NCI-H1436 (cell line): ENCODE results near the gene STT3B.
"Not testable (repeated sequence)": the region's sequence is repeated elsewhere in the genome, so short reads cannot be mapped to it uniquely, and the experiment has no call there.

ENCODE experiments used
- DNase-seq: peaks from one replicate; lab custom pipeline; 2025; lab: John Stamatoyannopoulos, UW

Gene STT3B

DNA sequence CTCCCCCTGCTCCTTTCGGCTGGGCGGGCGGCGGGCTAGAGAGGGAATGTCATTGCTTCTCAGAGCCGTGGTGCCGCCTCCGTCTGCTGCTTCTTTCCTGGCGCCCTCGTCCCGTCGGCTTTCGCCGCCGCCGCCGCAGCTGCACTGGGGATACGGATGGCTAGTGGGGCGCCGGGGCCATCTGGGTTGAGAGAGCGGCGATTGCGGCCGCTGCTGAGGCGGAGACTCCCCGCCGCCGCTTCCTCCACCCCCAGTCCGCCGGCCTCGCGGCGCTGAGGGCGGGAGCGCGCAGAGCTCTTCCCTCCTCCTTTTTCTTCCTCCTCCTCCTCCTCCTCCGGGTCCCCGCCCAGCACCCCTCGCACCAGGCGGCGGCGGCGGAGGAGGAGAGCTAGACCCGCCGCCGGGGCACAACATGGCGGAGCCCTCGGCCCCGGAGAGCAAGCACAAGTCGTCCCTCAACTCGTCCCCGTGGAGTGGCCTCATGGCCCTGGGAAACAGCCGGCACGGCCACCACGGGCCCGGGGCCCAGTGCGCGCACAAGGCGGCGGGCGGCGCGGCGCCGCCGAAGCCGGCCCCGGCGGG is at the start of gene STT3B:
STT3B (plus strand) TSS at position 339 of the 582 bp plus-strand sequence; CDS start at position 413, 74 bp downstream.
- DNase-seq, result peak; percentile 48

DNA sequence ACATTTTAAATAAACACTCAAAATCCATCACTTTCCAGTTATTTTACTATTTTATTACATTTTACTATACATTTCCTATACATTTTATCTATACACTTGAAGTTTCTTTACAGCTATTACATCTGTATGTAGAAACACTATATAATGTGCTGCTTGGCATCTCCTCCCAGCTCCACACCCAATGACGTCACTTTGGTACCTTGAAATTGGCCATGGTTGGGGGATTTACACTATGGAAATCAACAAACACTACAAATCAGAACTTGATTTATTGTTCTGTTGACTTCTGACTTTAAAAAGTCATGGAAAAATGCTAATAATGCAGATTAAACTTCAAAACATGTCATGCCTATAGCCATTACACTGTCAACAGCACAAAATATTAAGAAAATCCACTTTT is 48.9 kb upstream of the STT3B start:
- DNase-seq, result no peak

DNA sequence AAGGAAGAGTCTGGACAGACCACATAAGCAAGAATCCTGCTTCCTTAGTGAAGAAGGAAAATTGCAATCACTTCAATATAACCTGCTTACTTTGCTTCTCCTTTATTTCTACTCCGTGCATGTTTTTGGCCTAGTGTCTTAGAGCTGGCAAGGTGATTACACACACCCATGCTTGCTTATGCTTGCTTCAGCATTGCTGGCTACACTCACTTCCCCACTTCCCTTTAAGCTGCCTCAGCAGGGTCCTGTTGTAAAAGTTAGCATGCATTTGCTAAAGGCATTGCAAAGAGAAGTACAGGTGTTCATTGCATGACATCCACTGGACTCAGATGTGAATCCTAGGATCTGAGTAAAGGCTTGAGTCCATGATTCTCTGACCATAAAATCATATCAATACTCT is 47.5 kb upstream of the STT3B start:
- no peak for DNase-seq

DNA sequence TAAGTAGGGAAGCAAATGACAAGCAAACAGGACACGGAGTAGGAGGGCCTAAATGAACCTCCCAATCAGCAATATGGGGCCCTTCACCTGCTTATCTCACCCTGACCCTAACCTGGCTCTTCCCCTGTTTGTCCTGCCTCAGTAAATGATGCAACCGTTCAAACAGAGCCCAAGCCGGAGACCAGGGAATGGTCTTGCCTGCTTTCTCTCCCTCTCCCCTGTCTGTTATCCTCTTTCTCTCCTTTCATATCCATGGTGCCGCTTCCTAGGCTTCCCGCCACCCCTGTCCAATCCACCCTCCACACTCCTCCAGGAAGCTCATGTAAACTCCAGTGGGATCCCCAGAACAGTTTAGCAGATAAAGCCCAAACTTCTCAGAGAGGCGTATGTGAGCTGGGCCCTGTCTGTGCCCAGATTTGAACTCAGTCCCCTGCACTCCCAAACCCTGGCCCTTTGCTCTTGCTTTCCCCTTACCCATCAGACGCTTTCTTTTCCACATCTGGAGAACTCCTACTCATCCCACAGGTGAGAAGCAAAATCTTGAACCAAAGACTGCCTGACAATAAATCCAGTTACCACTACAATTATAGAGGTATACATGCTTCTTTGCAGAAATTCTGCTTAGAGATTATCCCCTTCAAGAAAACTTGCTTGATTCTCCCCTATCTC is 45.7 kb upstream of the STT3B start:
- DNase-seq, result no peak

DNA sequence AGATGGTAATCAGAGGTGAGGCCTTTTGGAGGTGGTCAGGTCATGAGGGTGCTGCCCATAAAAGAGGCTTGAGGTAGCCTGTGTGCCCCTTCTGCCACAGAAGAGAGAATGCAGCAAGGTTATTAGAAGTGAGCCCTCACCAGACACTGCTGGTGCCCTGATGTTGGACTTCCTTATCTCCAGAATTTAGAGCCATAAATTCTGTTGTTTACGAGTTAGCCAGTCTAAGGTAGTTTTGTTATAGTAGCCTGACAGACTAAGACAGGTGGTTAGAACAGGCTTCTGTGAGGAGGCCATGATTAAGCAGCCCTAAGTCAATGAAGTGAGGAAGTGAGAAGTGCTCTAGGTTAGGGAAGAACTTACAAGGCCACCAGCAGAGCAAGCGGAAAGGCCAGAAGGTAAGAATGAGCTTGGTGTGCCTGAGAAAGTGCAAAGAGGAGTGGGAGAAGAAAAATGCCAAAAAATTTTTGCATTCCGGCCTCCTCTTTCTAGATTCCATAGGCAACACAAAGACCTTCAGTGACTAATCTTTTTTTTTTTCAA is 44.2 kb upstream of the STT3B start:
- no peak for DNase-seq

DNA sequence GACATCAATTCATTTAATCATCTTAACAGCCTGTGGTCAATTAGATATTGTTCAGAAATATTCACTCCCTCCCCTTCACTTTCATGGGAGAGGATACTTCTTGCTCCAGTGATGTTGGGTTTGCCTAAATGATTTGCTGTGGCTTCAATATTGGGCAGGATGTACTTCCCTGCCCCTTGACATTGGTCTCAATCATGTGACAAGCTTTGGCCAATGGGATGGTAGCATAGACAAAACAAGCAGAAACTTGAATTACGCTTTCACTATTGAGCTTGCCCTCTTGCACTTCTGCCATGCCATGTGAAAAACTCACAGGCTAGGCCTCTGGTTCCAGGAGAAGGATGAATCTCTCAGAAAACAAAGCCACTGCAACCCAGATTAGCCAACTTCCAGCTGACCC is 42.2 kb upstream of the STT3B start:
- no peak for DNase-seq

DNA sequence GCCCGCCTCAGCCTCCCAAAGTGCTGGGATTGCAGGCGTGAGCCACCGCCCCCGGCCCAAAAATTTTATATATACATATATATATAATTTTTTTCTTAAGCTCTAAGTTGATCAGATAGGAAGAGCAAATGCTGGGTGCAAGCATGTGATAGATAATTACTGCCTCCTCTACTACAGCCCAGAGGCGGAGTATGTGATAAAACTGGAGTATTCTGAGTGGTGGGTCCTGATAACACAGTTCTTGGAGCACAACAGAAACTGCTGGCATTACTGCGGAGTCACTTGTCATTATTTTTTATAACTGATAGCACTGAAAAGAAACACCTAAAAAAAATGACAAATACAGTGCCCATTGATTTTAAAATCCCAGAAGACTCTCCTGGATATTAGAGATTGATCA is 41.1 kb upstream of the STT3B start:
- DNase-seq, result no peak

DNA sequence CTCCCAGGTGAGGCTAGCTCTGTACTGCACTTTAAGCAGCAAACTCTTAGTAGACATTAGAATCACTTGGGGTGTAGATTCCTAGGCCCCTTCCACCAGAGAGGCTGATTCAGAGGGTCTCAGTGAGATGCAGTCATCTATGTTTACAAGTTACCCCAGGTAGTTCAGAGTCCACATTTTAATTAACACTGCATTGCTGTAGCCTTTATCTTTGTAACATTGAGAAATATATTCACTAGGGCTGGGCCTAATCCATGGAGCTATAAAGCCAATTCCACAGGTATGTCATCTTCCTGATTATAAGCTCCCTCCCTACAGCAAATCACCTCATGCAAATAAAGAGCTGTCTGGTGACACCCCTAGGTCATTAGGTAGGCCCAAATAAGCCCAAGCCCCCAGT is 39.6 kb upstream of the STT3B start:
- DNase-seq, result no peak

DNA sequence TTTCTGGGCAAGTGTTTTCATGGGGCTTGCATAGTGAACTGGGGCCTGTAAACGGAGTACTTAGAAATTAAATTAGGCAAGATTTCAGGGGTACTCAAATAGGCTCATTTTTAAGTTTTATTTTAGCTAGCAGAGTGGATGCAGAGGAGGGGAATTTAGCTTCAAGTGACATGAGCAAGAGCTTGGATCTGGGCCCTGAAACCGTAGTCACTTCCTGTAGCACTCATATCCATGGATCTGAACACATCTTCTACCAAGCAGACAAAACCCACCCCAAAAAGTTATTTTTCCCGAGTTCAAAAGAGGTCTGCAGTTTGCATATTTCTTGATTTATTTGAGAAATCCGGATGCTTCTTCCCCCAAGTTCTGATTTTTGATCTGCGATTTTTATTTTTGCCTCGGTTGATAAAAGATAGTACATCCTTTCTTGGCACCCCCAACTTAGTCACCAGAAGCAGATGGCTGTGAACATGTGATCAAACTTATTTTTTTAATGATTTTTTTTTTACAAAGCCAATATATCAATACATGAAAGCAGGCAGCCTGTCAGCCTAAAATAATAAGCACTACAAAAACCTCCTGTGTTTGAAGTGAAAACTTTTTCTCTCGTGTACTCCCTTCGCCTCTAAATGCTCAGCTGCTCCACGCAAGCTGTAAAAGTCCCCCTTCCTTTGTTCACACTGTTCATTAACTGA is 36.6 kb upstream of the STT3B start:
- DNase-seq, result no peak

DNA sequence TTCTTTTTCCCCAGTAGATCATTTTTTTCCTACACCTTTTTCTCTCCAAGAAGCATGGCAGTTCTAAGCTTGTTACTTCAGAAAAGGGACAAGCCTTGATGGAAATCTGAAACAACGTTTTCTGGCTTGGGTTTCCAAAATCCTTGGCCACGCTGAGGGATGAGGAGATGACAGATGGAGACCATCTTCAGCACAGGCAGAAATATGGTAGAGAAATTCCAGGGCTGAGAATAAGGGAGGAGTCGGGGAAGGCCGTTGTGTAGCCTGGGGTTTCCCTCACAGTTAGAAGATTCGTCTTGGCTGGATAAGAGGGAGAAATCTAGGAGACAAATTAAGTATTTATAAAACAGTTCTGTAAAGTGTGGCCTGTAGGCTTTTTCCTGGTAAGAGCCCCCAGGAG is 33.9 kb upstream of the STT3B start:
- no peak for DNase-seq

DNA sequence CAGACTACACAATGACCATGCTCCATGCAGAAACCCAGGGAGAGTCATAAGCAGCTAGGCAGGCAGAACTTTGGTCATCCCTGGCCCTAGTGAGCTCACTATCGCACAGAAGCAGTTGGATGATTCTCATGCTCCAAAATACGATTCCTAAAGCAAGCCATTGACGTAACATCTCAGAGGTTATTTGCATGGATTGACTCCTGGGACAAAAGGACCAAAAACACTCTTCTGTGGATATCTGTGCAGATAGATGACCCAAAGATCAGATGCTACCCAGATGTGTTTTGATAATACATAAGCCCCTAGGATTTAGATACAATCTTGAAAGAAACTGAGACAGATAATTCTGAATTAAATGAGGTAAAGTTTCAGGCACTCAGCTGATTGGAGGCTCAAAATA is 33.4 kb upstream of the STT3B start:
- DNase-seq, result no peak

DNA sequence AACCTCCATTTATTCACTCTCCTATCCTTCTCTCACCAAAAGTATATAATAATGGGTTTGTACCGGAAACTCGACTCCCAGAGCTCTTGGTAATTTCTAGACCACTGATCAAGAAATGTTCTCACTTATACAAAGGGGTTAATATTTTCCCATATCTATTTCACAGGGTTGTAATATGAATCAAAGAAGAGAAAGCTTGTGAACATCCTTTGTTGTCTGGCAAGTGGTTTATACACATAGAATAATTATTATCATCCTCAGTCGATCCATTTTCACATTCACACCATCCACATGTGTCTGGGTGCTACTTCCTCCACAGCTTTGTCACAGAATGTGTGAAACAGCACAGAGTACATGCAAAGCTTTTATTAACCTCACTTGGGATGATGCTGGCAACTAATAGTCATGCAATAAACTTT is 29.9 kb upstream of the STT3B start:
- DNase-seq, result no peak

DNA sequence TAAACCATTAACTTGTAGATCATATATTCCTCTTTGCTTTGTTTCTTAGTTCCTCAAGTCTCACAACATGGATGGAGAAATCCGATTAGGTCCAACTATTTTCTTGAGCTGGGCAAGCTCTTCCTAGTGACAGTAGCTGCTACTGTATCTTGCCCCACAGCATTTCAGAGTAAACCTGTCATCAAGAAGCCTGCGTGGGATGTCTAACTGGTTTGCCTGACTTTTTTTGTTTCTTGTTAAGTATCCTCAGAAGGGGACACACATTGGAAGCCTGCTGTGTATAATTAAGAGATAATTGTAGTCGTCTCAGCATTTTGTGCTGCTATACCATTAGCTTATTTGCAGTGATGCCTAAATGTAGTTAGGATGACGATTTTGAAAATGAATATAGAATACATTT is 29.3 kb upstream of the STT3B start:
- DNase-seq, result no peak

DNA sequence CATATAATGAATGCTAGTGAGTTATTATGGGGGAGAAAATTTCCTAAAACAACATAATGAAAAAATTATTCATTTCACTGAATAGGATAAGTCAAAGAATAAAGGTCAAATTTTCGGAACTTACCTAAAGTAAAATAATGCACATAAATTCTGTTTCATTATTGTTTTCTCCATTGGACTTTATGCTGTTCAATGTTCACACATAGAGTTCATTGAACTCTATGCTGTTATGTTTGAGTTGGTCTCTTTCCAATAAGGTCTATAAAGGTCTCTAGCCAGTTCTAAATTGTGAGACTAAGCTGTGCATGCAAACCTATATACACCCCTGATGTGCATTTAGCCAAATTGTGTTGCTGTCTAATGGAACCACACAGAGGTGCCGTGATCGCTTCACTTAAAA is 28.5 kb upstream of the STT3B start:
- no peak for DNase-seq

DNA sequence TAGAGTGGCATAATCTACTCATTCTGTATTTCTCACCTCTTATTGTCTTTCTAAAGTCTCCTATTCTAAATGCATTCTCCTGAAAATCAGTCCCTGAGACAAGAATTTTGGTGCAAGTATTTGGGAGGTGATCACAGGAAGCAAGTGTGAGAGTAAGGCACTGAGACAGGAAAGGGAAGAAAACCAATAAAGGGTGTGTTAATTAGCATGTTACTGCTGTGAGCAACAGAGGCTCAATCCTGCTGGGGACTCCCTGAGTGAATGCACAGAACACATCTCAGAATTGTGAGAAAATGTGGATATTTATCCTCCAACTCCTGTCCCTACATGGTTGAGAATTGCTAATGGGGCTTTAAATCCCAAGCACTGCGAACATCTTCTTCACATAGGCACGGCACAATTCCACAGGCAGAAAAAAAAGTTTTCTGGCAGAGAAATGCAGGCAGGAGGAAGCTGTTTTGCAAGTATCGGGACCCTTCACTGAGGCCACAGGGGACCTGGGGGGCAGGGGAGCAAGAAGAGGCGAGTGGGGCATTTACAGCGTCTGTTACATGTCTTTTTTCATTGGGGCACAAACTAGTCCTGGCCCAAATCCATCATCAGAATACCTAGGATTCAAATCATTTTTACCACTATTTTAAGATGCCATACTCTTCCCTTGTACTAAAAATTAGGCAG is 27.2 kb upstream of the STT3B start:
- DNase-seq, result no peak

DNA sequence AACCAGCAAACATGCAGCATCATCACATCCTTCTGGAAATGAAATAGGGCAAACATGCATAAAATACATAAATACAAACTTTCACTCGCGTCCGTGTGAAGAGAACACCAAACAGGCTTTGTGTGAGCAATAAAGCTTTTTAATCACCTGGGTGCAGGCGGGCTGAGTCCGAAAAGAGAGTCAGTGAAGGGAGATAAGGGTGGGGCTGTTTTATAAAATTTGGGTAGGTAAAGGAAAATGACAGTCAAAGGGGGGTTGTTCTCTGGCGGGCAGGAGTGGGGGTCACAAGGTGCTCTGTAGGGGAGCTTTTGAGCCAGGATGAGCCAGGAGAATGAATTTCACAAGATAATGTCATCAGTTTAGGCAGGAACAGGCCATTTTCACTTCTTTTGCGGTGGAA is 26.2 kb upstream of the STT3B start:
- DNase-seq, result not testable (repeated sequence)

DNA sequence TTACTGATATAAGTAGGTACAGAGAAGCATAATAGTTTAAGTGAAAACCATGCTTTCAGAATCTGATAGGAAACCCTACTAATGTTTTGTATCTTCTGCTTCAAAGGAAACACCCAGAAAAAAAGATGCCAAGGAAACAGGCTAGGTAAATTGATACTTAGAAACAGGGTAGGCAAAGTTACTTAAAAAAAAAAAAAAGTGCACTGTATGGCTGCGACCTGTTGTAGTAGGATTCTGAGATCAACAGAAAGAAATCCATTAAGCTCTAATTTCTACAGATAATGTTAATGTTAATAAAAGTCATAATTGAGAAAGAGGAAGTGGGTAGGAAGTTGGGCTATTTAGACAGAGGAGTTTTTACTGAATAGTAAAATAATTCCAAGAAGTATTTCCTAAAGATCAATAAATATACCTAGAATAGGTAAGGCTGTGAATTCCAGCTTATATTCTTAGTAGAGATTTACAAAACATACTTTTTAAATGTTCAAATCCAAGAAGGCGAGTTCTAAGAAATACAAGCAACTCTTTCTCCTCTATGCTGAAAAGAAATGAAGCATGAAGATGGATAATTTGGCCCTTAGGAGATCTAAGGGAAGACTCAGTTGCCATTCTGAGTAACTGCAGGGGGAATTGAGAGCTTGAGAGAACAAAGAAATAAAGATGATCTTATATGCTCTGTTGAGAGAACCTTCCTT is 24.1 kb upstream of the STT3B start:
- DNase-seq, result no peak

DNA sequence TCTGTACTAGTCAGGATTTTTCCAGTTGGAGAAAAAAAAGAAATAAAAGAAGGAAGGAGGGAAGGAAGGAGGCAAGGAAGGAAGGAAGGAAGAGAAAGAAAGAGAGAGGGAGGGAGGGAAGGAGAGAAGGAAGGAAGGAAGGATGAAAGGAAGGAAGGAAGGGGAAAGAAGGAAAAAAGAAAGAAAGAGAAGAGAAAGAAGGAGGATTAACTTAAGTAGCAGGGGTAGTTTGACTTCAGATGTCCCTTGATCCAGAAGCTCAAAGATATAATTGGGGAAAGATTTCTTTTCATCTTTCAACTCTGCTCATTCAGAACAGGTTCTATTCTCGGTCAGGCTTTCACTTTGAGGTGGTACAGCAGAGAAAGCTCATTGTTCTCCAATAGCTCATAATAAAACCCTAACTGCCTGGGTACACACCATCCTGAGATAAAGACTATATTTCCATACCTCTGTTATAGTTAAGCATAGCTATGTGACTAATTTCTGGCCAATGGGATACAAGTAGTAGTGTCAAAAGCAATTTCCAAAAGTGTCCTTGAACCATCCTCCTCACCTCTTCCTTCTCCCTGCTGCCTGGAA is 23.5 kb upstream of the STT3B start:
- DNase-seq, result no peak

DNA sequence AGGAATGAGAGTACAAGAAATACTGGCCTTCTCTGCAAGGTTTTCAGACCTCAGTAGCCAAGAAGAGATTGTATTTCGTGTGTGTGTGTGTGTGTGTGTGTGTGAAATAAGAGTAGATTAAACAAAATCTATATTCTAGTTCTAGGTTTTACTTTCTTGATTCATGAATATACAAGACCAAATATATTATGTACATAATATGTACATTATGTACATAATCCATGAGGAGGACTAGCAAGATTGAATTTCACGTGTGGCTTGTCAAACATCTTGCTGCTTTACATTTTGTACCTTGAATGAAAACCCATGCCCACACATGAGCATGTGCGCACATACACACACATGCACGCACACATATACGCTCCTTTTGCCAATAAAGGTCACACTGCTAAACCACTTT is 18.2 kb upstream of the STT3B start:
- no peak for DNase-seq

DNA sequence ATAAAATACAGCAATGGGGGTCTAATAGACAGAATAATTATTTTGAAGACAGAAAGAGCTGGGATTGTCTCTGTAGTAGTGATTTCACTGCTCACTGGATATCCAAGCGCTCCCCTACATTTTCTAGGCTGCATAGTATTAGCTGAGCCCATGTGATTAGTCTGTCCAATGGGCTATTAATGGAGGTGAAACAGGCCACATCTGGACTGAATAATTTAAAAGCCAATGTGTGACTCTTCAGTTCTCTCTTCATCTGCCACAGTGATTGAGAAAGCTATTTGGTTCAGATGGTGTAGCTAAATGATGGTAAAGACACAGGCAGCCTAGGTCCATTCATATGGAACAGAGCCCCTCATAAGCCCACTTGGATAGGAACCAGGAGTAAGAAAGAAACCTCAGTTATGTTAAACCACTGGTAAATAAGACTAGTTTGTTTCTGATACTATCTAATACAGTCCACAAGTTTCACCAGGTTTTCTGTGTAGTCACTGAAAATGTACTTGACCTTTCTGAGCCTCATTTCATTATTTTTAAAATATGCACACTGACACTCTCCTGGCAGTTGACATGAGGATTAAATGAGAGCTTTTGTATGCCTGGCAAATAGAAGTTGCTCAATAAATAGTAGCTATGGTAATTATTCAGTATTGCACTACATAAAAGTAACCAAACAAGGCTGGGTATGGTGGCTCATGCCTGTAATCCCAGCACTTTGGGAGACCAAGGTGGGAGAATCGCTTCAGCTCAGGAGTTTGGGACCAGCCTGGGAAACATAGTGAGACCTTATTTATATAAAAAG is 17.0 kb upstream of the STT3B start:
- no peak for DNase-seq

DNA sequence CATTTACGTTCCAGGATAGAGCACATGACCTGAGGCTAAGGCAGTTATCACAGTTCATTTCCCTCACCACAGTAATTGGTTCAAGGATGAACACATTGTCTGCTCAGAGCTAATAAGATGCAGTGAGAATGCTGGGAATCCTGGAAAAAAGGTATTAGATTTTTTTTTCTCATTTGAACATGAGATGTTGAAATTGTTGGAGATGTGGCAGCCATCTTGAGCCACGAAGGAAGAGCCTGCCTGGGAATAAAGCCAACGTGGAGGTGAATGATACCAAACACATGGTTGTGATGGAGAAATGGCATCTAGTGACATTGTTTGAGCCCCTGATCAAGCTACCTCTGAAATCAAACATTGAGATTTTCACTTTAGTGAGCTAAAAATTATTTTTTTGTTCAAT is 16.0 kb upstream of the STT3B start:
- no peak for DNase-seq
